Stimulated activated CD4-positive, alpha-beta T cell treated with anti-CD3 and anti-CD28 coated beads, Interleukin-15, amount 100 ng/mL, for 24 hours (primary cell): ENCODE results near the gene AUTS2.

Experiments
- DNase-seq: peaks from one replicate; pipeline ENCODE4 v3.0.0-alpha.2; 2020

AUTS2 gene

DNA sequence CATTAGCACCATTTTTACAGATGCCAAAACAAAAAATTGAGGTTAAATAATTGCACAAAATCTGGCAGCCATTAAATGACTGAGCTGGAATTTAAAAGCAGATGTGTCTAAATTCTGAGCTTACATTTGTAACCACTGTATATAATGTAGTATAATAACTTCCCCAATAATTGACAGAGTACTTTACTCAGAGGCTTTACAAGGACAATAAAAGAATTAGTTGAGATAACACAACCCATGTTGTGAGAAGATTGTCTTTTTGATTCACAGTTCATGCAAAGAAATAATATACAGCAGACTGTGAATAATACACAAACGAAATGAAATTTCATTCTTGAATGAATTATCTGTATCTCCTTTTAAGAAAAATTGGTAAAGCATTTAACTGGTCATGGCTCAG is 417.1 kb downstream of the AUTS2 start:
- no peak for DNase-seq

DNA sequence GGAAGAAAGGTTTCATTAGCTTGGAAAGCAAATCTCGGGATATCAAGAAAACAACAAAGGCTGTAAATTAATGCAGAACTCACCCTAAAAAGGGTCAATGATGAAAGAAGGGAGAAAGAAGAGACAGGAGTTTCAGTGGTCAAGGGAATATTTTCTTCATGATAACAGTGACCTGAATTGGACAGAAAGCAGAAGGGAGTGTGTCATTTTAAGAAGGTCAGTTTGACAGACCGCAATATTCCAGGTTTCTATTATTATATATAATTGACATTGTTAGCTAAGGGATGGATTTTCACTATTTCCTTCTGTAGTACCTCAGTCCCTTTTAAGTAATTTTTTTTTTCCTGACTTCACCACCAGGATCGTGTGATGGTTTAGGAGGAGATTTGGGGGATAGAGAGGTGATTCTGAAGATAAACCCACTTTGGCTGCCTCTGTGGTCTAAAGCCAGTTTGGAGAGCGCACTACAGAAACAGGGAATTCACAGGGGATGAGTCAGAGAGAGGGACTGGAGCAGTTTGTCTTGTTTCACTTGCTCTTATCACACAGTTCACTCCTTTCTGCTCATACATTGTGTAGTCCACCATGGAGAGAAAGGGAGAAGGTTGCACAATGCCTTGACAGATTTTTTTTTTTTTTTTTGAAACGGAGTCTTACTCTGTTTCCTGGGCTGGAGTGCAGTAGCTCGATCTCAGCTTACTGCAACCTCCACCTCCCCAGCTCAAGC is 417.9 kb downstream of the AUTS2 start:
- no peak for DNase-seq

DNA sequence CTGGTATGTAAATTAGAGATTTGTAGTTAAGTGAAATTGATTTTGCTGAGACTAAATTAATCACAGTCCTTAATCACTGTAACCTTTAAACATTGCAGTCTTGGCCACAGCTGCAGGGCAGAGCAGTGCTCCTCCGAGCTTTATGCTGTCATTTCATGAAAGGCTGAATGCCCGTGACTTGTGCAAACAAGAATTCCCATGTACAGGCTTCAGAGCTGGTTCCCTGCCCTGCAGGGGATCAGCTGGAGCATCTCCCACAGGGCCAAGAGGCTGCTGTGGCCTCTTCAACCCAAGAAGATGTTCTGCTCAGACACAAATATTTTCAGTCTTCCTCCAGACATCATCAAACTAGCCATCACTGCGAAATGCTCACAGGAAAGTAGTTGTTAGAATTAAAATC is 419.1 kb downstream of the AUTS2 start:
- DNase-seq, result no peak

DNA sequence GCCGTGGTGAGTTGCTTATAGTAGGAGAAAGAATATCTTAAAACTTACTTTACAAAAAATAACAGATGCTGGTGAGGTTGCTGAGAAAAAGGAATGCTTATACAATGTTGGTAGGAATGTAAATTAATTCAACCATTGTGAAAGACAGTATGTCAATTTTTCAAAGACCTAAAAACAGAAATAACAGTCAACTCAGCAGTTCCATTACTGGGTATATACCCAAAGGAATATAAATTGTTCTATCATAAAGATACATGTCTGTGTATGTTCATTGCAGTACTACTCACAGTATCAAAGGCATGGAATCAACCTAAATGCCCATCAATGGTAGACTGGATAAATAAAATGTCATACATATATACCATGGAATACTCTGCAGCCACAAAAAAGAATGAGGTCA is 420.4 kb downstream of the AUTS2 start:
- DNase-seq, result no peak

DNA sequence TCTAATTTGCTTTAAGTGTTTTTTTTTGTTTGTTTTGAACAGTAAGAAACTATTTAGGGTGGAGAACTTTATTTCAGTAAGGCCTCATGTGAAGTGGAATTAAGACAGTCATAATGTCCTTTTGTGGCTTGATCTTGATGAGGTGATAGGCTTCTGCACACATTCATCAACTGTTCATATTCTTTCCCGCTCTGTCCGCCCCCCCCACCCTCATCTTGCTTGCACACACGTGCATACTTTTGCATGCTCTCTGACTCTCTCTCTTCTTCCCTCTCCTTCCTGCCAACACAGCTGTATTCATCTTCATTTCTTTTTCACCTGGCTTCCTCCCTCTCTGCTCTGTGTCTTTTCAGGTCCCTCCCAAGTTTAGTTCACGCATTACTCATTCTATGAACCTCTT is 429.6 kb downstream of the AUTS2 start:
- DNase-seq, result peak; percentile 3

DNA sequence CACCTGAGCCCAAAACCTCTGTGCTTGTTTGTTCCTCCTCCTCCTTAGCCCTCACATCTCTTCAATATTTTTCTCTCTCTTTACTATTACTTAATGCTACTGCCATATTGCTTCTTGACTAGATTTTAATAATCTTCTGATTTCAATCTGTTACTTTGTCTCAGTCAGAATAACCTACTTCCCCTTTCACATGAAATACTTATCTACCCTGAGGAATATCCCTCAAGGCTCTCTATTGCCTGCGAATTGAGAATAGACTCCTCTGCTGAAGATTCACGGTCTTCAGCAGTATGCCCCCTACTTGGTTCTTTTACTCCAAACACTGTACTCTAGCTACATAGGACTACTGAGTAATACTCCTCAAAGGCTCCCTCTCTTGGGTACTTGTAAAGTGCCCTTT is 430.3 kb downstream of the AUTS2 start:
- no peak for DNase-seq

DNA sequence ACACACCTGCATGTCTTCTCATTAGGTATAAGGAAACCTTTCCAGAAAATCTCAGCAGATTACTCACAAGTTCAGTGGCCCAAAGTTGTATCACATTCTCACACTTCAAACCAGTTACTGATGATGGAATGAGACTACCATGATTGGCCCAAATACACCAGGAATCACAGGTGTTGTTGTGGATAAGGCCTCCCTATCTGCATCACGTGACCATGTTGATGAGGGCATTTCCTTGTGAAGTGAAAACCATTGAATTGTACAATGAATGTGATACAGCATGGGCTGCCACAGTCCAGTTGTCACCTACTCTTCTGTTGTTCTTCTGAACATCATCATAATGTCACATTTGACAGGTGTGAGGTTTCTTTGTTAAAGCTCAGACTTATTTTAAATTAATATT is 431.7 kb downstream of the AUTS2 start:
- no peak for DNase-seq

DNA sequence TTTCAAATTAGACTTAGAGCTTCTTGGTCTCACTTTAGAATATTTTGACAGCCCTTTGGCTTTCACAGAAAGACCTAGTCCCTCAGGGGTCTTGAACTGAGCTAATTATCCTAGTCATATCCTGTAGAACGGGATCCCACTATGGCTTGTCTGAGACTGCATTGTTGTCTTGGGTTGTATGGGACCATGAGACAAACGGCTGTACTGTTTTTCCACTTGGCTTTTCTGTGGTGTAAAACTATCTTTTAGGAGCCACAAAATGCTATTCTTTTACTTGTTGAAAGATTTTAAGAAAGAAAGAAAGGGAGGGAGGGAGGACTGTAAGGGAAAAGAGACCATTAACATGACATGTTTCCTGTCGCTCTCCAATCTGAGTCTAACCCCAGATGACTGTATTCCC is 432.5 kb downstream of the AUTS2 start:
- DNase-seq, result no peak

DNA sequence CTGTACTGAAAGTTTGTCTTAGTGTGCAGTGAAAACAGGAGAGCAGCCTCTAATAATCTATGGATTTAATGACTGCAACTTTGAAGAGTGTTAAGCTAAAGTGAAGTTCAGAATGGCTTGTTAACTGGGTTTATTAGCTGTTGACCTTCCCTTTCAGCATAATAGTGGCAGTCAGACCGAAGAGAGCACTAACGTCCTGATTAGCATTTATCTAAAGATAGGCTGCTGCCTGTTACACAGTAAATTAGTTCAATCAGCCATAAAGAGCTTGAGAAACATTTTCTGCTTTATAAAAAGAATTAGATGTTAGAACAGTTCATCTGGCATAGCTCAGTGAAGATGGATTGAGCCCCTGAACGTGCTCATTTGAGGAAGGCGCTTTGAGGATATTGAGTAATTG is 433.0 kb downstream of the AUTS2 start:
- DNase-seq, result no peak

DNA sequence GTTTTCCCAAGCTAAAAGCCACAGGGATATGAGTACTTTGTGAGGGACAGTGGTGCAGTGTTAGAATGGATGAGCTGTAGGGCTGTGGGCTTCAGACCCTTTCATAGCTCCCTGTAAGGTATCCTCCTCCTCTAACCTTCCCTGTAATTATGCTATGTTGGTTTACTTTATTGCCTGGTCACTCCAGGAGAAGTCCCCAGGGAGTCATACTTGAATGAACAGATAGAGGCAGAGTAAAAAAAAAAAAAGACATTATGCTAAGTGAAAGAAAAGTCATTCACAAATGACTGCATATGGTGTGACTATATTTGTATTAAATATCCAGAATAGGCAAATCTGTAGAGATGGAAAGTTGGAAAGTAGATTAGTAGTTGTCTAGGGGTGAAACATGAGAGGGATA is 434.4 kb downstream of the AUTS2 start:
- no peak for DNase-seq

DNA sequence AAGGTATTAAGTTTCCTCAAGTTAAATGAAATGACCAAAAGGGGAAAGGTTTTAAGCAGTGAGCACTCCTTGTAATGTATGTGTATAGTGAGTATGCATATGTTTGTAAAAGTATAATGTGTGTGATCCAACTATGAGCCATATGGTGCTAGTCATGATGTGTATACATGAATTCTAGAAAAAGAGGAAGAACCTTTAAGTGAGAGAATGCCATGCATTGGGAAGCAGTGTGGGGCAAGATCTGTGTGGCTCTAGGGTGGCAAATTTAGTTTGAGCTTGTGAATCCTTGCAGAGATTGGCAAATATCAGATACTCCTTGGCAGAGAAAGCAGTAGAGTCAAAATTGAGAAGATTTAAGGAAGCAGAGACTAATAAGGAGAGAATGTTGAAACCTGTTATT is 435.0 kb downstream of the AUTS2 start:
- DNase-seq, result no peak

DNA sequence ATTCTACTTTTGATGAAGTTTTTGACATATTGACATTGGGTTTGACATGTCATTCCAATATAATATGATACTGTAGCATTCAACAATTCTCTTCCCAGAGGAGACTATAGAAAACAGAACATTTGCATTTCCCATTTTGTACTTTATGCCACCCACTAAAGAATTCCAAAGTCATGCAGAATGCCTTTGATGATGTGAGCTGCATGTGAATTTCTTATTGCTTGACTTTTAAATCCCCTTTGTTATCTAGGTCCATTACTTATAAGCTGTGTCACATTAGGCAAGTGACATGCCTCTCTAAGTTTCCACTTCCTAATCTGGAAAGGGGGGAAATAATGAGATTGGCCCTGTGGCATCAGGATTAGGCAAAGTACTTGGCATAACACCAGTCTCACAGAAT is 436.7 kb downstream of the AUTS2 start:
- no peak for DNase-seq

DNA sequence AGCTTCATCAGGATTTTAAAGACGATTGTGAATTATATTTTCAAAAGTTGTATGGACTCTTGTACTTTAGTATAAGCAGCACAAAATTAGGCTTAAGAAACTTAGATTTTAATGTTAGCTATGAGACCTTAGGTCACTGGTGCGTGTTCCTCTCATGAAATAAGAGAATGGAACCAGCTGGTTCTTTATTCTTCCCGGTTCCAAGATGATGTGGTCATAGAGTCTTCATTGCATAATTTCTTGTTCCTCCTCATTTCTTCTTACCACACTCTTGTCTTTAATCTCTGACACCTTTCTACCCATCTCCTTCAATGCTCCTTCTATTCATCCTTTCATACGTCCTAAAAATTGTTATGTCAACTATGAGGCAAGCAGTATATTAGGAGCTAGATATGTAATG is 437.2 kb downstream of the AUTS2 start:
- DNase-seq, result no peak

DNA sequence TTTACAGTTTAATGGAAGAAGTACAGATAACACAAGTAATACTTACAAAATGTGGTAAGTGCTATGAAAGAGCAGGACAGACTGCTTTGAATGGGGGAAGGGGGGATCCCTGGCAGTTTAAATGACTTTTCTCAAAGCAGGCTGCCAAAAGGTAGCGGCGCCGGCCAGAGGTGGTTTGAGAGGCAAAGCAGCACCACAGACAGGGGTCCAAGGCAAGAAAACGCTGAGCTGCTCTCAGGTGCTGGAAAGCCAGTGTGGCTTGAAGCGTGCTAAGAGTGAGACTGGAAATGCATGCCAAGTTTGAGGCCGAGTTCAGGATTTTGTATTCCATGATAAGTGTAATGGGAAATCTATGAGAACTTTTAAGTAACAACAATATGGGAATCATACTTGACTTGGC is 437.7 kb downstream of the AUTS2 start:
- DNase-seq, result no peak

DNA sequence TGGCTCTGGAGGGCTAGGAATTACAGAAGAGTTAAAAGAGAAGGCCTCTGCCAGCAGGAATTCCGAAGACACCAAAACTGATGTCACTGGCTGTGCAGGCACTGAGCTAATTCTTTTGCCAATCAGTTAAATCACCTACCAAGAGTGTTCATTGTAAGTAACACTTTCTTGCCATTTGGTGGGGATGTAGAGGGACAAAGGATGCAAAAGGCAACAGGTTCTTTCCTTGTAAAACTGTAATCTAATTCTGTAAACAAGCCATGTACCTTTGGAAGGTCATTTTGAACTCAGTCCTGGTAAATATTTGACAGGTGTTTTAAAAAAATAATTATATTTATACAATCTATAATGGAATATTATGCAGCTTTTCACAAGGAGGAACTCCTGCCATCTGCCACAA is 438.4 kb downstream of the AUTS2 start:
- no peak for DNase-seq

DNA sequence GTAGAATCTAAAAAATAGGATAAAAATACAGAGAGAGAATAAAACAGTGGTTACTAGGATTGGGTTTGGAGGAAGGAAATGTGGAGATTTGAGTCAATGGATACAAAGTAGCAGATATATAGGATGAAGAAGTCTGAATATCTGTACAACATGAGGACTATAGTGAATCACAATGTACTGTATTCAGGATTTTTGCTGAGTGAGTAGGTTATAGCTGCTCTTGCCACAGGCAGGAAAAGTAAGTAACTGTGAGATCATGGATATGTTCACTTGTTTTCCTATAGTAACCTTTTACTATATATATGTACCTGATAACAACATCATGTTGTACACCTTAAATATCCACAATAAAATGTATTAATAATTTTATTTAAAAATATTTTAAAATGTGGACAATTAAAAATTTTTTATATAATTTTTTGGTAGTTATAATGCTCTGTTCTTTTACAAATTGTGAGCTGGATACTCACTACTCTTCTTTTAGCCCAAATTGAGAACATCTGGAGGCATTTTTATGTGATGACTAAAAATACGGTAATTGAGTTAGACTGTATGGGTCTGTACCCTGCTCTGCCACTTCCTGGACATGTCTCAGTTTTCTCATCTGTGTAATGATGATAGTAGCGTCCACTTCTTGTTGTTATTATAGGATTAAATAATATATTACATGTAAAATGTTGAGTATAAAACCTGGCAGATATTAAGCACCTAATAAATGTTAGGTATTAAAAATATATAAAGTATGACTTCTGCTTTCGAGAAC is 439.1 kb downstream of the AUTS2 start:
- no peak for DNase-seq

DNA sequence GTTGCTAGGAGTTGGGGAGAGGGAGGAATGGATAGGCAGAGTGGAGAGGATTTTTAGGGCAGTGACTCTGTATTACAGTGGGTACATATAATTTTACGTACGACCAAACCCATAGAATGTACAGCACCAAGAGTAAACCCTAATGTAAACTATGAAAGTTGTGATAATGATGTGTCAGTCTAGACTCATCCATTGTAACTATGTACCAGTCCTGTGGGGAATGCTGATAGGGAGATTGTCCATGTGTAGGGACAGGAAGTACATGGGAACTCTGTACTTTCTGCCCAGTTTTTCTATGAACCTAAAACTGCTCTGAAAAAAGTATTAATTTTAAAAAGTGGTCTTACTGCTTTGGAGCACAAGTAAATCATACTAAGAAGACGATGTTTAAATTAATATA is 441.8 kb downstream of the AUTS2 start:
- DNase-seq, result no peak

DNA sequence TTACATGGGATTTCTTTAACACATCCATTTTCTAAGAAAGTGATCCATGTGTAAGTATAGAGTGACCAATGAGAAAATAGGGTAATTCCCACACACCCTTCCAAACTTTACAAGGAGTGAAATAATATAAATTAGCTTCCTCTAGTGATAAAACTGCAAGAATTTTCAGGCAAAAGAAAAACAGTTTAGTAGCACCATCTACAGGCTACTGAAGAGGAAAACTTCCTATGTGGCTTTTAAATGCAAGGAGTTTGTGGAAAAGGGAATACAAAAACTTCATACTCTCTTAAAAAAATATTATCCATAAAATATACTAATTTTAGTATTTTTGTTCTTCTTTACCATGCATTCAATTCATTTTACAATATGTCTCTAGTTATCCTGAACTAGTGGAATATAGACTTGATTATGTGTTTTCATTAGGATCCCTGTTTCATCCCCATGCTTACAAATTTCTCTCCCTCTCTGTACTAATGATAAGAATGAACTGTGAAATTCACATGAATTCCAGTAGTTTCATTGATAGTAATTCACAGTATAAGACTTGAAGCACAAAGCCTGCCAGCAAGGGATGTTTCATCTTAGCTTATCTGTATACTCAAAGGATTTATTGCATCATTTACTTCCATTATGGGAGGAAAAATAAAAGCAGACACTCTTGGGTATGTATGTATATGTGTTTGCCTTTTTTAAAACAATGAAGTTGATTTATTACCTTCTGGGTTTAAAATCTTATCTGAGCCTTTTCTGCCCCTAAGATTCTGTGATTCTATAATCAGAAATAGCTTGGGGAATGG is 442.9 kb downstream of the AUTS2 start:
- DNase-seq, result no peak

DNA sequence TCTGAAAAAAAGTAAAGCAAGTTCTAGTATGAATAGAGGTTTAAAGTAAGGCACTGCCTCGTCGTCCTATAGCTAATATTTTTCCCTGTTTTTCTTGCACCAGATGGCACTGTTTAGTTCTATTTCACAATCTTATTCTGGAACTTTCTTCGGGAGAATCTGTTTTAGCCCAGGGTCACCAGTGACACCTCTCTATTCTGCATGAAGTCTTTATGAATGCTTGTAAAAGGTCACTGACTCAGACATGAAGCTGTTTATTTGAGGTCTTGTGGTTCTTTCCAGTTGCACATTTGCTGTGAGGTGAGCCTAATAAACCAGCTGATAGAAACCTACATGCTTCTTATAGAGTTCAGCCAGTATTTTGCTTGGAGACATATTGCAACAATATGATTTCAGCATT is 444.3 kb downstream of the AUTS2 start:
- DNase-seq, result no peak

DNA sequence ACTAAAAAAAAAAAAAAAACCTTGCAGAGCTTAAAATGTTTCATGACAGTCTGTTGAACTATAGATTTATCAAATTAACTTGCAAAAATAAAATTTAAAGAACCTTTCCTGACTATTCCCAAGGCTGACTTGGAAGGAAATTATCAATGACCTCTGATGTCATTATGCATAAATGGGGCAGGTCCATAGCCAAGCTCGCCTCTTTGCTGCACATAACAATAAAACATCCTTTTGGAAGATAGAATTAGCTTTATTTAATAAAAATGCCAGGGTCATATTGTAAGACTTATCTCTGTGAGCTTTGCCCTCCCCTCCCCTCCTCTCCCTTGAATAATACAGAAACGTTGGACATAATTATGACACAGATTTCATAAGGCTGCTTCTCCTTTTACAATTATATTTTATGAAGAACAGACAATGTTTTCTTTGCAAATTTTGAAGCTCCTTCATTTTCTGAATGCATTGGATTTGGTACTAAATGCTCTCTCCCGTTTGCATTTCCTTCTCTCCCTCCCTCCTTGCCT is 444.8 kb downstream of the AUTS2 start:
- no peak for DNase-seq

DNA sequence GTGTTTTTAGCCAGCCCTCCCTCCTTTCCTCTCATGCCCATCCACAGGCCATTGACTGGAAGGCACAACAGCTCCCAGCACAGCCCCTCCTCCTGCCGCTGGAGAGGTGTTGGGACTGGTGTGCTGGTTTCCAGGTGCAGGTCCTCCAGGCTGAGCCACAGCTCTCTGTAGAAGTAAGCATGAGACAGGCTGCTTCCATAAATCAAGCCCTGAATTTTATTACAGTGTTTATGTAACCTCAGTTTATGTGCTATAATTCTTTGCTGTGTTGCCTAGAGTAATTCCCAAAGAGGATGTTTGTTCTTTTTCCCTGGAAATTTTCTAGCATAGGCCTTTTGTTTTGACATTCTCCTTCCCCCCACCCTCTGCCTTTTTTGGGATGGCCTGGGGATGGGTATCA is 445.8 kb downstream of the AUTS2 start:
- no peak for DNase-seq

DNA sequence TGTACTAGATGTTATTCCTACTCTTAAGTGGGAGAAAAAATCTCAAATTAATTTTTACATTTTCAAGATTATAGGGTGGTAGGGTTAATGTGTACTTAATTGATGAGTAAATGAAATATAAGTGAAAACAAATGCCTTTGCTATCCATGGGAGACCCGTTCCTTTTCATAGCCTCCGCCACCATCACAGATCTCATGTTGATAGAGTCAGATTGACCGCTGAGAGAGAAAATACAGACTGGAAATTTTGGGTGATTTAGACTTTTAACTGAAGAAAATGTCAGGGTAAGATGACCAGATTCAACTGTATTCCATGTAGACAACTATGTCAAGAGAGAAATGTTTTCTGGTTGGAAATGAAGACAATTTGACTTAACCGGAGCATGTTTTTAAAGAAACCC is 446.2 kb downstream of the AUTS2 start:
- no peak for DNase-seq

DNA sequence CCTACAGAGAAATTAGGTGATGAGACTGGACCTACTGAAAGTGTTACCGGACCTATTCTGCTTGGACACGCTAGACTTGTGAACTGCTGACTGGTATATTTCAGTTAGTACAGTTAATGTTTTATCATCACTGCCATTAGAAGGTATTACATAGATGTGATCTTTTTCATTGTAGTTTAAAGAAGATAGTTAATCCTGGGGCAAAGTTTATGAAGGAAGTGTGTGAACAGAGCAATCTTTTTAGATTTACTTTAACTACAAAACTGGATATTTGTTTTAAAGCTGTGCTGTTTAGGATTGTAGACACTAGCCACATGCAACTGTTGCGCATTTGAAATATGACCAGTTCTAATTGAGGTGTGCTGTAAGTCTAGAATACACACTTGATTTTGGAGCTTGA is 446.7 kb downstream of the AUTS2 start:
- DNase-seq, result no peak

DNA sequence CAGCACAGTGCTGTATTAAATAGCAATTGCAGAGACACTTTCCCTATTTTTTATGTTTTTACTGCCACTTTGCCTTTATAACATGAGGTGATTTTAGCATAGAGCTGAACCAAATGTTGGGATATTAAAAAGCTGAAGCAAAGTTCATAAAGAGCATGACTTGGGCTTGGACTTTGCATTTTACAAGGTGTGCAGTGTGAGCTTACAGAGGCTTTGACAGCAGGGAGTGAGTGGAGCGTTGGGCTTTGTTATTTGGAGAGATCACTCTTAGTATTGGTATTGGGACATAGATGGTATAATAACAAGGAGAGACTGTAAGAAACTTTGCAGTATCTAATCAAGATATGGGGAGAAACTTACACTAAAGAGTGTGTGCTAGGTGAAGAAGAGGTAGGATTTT is 449.1 kb downstream of the AUTS2 start:
- DNase-seq, result no peak
